Choroid plexus epithelial cell (primary cell): Measurements from ENCODE around the gene CFAP299.

Source experiments
- DNase-seq: peaks from one replicate; pipeline ENCODE4 v3.0.0-alpha.2; 2010; ENCODE audit warnings: low read depth
- H3K4me3 ChIP-seq: 2 replicates; pipeline ENCODE4 v1.5.1; 2011; ENCODE audit warnings: low read depth, mild to moderate bottlenecking, control low read depth, low read length, moderate library complexity
- CTCF ChIP-seq: conservative IDR thresholded peaks from 2 replicates; pipeline ENCODE4 v1.5.1; 2011; ENCODE audit warnings: low read depth, mild to moderate bottlenecking, control low read depth, inconsistent platforms, low read length, moderate library complexity

CFAP299 gene

GRCh38 chr4:80454556-80454955 lies 119.0 kb downstream of the CFAP299 start:
- no peak for DNase-seq
- TF ChIP-seq CTCF: no peak
- no peak overlapping the region for H3K4me3 ChIP-seq

GRCh38 chr4:80459918-80460473 lies 124.5 kb downstream of the CFAP299 start:
- DNase-seq: no peak
- no peak overlapping the region for H3K4me3 ChIP-seq
- TF ChIP-seq CTCF: no peak

- no peak for DNase-seq
- no peak overlapping the region for H3K4me3 ChIP-seq
- no peak for TF ChIP-seq CTCF
Observed at GRCh38 chr4:80461412-80461811, 125.9 kb downstream of the CFAP299 start.

- TF ChIP-seq CTCF: no peak
- no peak overlapping the region for H3K4me3 ChIP-seq
- no peak for DNase-seq
Observed at GRCh38 chr4:80462621-80463091, 127.1 kb downstream of the CFAP299 start.

GRCh38 chr4:80463509-80463908 lies 128.0 kb downstream of the CFAP299 start:
- no peak for DNase-seq
- H3K4me3 ChIP-seq: no peak overlapping the region
- TF ChIP-seq CTCF: no peak

- no peak for TF ChIP-seq CTCF
Observed at GRCh38 chr4:80465238-80465637, 129.7 kb downstream of the CFAP299 start.

GRCh38 chr4:80465736-80466135 lies 130.2 kb downstream of the CFAP299 start:
- no peak for DNase-seq
- TF ChIP-seq CTCF: no peak

More at GRCh38 chr4:80465238-80465637, 129.7 kb downstream of the CFAP299 start:
- H3K4me3 ChIP-seq: no peak overlapping the region
- no peak for DNase-seq

More at GRCh38 chr4:80465736-80466135, 130.2 kb downstream of the CFAP299 start:
- H3K4me3 ChIP-seq: no peak overlapping the region
